H9 (cell line): ENCODE data around the gene TWSG1. TPM values are rescaled to one million over a fixed set of nuclear protein-coding genes. Genes with fewer than 3 reads are reported as not detected.
A peak's percentile ranks its signal among the peaks of the same experiment; 100 is the strongest.

Source experiments
- DNase-seq: peaks from one replicate; pipeline ENCODE4 v3.0.0-alpha.2; 2017
- H2AFZ ChIP-seq: one replicate; pipeline ENCODE4 v1.6.1; 2013; ENCODE audit warnings: mild to moderate bottlenecking, low read length, control low read depth, moderate library complexity
- H2AK5ac ChIP-seq: 2 replicates; pipeline ENCODE4 v1.6.1; 2013; ENCODE audit warnings: low read length, control low read depth, mixed read lengths; ENCODE audit not compliant: insufficient read length
- H2BK120ac ChIP-seq: one replicate; pipeline ENCODE4 v1.6.1; 2013; ENCODE audit warnings: low read depth, mild to moderate bottlenecking, low read length, control low read depth, inconsistent platforms; ENCODE audit not compliant: poor library complexity, severe bottlenecking
- H2BK12ac ChIP-seq: 2 replicates; pipeline ENCODE4 v1.6.1; 2013; ENCODE audit warnings: low read length, control low read depth, mixed read lengths, low read depth; ENCODE audit not compliant: insufficient read length
- H2BK15ac ChIP-seq: 2 replicates; pipeline ENCODE4 v1.6.1; 2013; ENCODE audit warnings: low read depth, low read length, control low read depth
- H2BK20ac ChIP-seq: one replicate; pipeline ENCODE4 v1.6.1; 2013; ENCODE audit warnings: low read depth, mild to moderate bottlenecking, low read length, control low read depth, inconsistent platforms; ENCODE audit not compliant: poor library complexity, severe bottlenecking
- H2BK5ac ChIP-seq: 2 replicates; pipeline ENCODE4 v1.6.1; 2013; ENCODE audit warnings: low read length, control low read depth, mixed read lengths; ENCODE audit not compliant: insufficient read length
- H3K14ac ChIP-seq: 2 replicates; pipeline ENCODE4 v1.6.1; 2013; ENCODE audit warnings: low read length, control low read depth; ENCODE audit not compliant: insufficient read depth
- H3K18ac ChIP-seq: 2 replicates; pipeline ENCODE4 v1.6.1; 2013; ENCODE audit warnings: low read depth, mild to moderate bottlenecking, mixed read lengths, low read length, control low read depth; ENCODE audit not compliant: insufficient read length
- H3K23ac ChIP-seq: 2 replicates; pipeline ENCODE4 v1.6.1; 2013; ENCODE audit warnings: low read length, control low read depth, mixed read lengths, low read depth; ENCODE audit not compliant: insufficient read length
- H3K23me2 ChIP-seq: 2 replicates; pipeline ENCODE4 v1.6.1; 2013; ENCODE audit warnings: low read depth, mild to moderate bottlenecking, mixed read lengths, low read length, control low read depth; ENCODE audit not compliant: insufficient read length, poor library complexity, severe bottlenecking
- H3K27ac ChIP-seq: 2 replicates; pipeline ENCODE4 v1.5.1; 2013; ENCODE audit warnings: low read length, control low read depth, mixed read lengths, low read depth; ENCODE audit not compliant: insufficient read length
- H3K27me3 ChIP-seq: 2 replicates; pipeline ENCODE4 v1.6.1; 2013; ENCODE audit warnings: low read length, control low read depth, inconsistent platforms; ENCODE audit not compliant: insufficient read depth
- H3K4ac ChIP-seq: 2 replicates; pipeline ENCODE4 v1.6.1; 2013; ENCODE audit warnings: low read depth, mild to moderate bottlenecking, control low read depth, inconsistent platforms, low read length, moderate library complexity
- H3K4me1 ChIP-seq: 2 replicates; pipeline ENCODE4 v1.6.1; 2013; ENCODE audit warnings: low read length, control low read depth, inconsistent platforms; ENCODE audit not compliant: insufficient read depth
- H3K4me2 ChIP-seq: 2 replicates; pipeline ENCODE4 v1.6.1; 2013; ENCODE audit warnings: low read length, control low read depth, mixed read lengths; ENCODE audit not compliant: insufficient read length, insufficient read depth
- H3K56ac ChIP-seq: 2 replicates; pipeline ENCODE4 v1.6.1; 2013; ENCODE audit warnings: low read depth, mild to moderate bottlenecking, mixed read lengths, low read length, control low read depth; ENCODE audit not compliant: insufficient read length
- H3K79me1 ChIP-seq: 2 replicates; pipeline ENCODE4 v1.6.1; 2013; ENCODE audit warnings: low read depth, mild to moderate bottlenecking, moderate library complexity, low read length, control low read depth, inconsistent platforms; ENCODE audit not compliant: insufficient read depth, poor library complexity, severe bottlenecking
- H3K79me2 ChIP-seq: 2 replicates; pipeline ENCODE4 v1.6.1; 2013; ENCODE audit warnings: low read length, control low read depth, inconsistent platforms; ENCODE audit not compliant: insufficient read depth
- H3K9ac ChIP-seq: 2 replicates; pipeline ENCODE4 v1.6.1; 2013; ENCODE audit warnings: low read length, control low read depth, mixed read lengths; ENCODE audit not compliant: insufficient read length; ENCODE audit errors: extremely low read depth
- H3K9me3 ChIP-seq: one replicate; pipeline ENCODE4 v1.6.1; 2013; ENCODE audit warnings: low read depth, low read length, inconsistent platforms; ENCODE audit not compliant: control insufficient read depth
- H3T11ph ChIP-seq: one replicate; pipeline ENCODE4 v1.6.1; 2013; ENCODE audit warnings: mild to moderate bottlenecking, low read length, control low read depth, inconsistent platforms
- H4K20me1 ChIP-seq: one replicate; pipeline ENCODE4 v1.6.1; 2013; ENCODE audit not compliant: control insufficient read depth, insufficient read length, insufficient read depth
- H4K5ac ChIP-seq: 2 replicates; pipeline ENCODE4 v1.6.1; 2013; ENCODE audit warnings: low read depth, mild to moderate bottlenecking, mixed read lengths, low read length, control low read depth; ENCODE audit not compliant: insufficient read length
- H4K8ac ChIP-seq: replicated peaks from 2 replicates; pipeline ENCODE4 v1.6.1; 2013; ENCODE audit warnings: low read length, control low read depth, mixed read lengths, low read depth; ENCODE audit not compliant: insufficient read length
- H4K91ac ChIP-seq: 2 replicates; pipeline ENCODE4 v1.6.1; 2013; ENCODE audit warnings: low read depth, mild to moderate bottlenecking, moderate library complexity, mixed read lengths, low read length, control low read depth; ENCODE audit not compliant: insufficient read length
- H3K27ac Mint-ChIP-seq, 3 experiments: 2 replicates in 2 of 3; 3 replicates in 1 of 3; pipeline ENCODE4 v1.8.0; 2020 to 2021; ENCODE audit warnings: mixed read lengths in 3 of 3, mild to moderate bottlenecking in 1 of 3, moderate library complexity in 1 of 3
- H3K27me3 Mint-ChIP-seq: 2 replicates; pipeline ENCODE4 v1.8.0; 2021; ENCODE audit warnings: low read depth, mild to moderate bottlenecking, moderate library complexity, mixed read lengths
- H3K36me3 Mint-ChIP-seq, 3 experiments: 2 replicates in 2 of 3; 3 replicates in 1 of 3; pipeline ENCODE4 v1.8.0; 2020 to 2021; ENCODE audit warnings: low read depth in 3 of 3, mixed read lengths in 3 of 3; ENCODE audit not compliant: insufficient read depth in 1 of 3
- H3K4me1 Mint-ChIP-seq, 2 experiments: 2 replicates each; pipeline ENCODE4 v1.8.0; 2020; ENCODE audit warnings: mixed read lengths in 2 of 2
- H3K4me3 Mint-ChIP-seq, 2 experiments: 2 replicates in 1 of 2; 3 replicates in 1 of 2; pipeline ENCODE4 v1.8.0; 2020 to 2021; ENCODE audit warnings: mild to moderate bottlenecking in 2 of 2, mixed read lengths in 2 of 2, moderate library complexity in 1 of 2
- H3K9me3 Mint-ChIP-seq, 2 experiments: 2 replicates in 1 of 2; 3 replicates in 1 of 2; pipeline ENCODE4 v1.8.0; 2020; ENCODE audit warnings: mild to moderate bottlenecking in 2 of 2, mixed read lengths in 2 of 2, moderate library complexity in 1 of 2
- CTCF ChIP-seq: fragments of 200-600 bp; sonication (generic); conservative IDR thresholded peaks from 3 replicates; pipeline ENCODE4 v1.8.0; 2021; ENCODE audit warnings: antibody characterized with exemption, mild to moderate bottlenecking
- WGBS: extraction: QIAGEN DNeasy Blood & Tissue Kit; methylation state at CpG from one replicate; pipeline ENCODE4 v1.1.7; 2013; ENCODE audit warnings: missing lambda C conversion rate, low lambda C conversion rate, mixed read lengths; ENCODE audit not compliant: insufficient read length; ENCODE audit errors: extremely low coverage; 5-methylcytosine and 5-hydroxymethylcytosine counted together
- total RNA-seq: library from RNA; stranded (reverse); gene quantifications from 2 replicates; pipeline ENCODE4 v1.2.1, GENCODE V29; 2021

The TWSG1 gene
- total RNA-seq, 1 experiment from 2014 or later, result 25.7 TPM

DNA sequence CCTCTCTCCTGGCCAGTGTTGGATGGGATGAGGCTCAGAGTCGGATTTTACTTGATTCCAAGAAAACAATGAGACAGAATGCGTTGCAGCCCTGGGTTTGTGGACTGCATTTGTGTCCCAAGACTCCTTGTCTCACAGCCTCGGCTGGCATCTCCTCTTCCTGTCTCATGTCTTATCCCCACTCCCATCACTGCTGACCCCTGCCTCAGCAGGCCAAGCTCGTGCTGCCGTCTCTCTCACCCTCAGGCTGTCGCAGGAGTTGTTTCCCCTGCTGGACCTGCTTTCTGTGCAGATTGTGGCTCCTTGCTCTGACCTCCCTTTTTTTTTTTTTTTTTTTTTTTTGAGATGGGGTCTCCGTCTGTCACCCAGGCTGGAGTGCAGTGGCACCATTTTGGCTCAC is 70.6 kb downstream of the TWSG1 start:
- H3K4me1 Mint-ChIP-seq, result peaks cover 3 to 6% of the 10 kb centered on the region in 2 experiments; a peak in 3 of 4 replicates
- Histone ChIP-seq H4K8ac (no peak overlapping the region), H3T11ph (no peak overlapping the region), H3K4me2 (no peak overlapping the region), H3K14ac (no peak overlapping the region), H4K91ac (no peak overlapping the region), H3K79me2 (no peaks in the 10 kb centered on the region), H3K4ac (no peak overlapping the region), H2BK5ac (no peak overlapping the region), H3K4me1 (no peaks in the 10 kb centered on the region), H3K18ac (no peak overlapping the region), H2AFZ (no peak overlapping the region), H4K20me1 (no peaks in the 10 kb centered on the region), H3K9me3 (no peaks in the 10 kb centered on the region), H4K5ac (no peak overlapping the region), H2BK12ac (no peak overlapping the region), H3K23ac (no peak overlapping the region), H3K27me3 (no peaks in the 10 kb centered on the region), H3K9ac (no peak overlapping the region), H3K56ac (no peak overlapping the region), H2BK120ac (no peak overlapping the region), H3K79me1 (no peaks in the 10 kb centered on the region), H2BK15ac (no peak overlapping the region), H3K27ac (no peak overlapping the region), H2BK20ac (peak overlapping the region; percentile 64), H2AK5ac (no peak overlapping the region), H3K23me2 (no peaks in the 10 kb centered on the region)
- no CpG with 5 or more reads among the region's 7 CpGs for WGBS
- no peak overlapping the region for H3K4me3 Mint-ChIP-seq
- peaks cover 0 to 3% of the 10 kb centered on the region in 2 experiments; a peak in 1 of 5 replicates for H3K9me3 Mint-ChIP-seq
- TF ChIP-seq CTCF, result no peak
- H3K36me3 Mint-ChIP-seq, result peaks cover 4 to 7% (median 5%) of the 10 kb centered on the region in 3 experiments; a peak in 6 of 7 replicates
- DNase-seq, result no peak
- no peaks in the 10 kb centered on the region for H3K27me3 Mint-ChIP-seq
- no peak overlapping the region for H3K27ac Mint-ChIP-seq
